GM23248 (cell line): ENCODE results near the gene FAM83G. TPM values are rescaled to one million over a fixed set of nuclear protein-coding genes. Genes with fewer than 3 reads are reported as not detected.

Experiments used
- DNase-seq: peaks from one replicate; pipeline ENCODE4 v3.0.0-alpha.2; 2015
- H2AFZ ChIP-seq: fragments of 200-600 bp; sonication (generic); 2 replicates; pipeline ENCODE4 v1.6.1; 2016; ENCODE audit warnings: antibody characterized with exemption
- H3F3A ChIP-seq: fragments of 200-600 bp; sonication (generic); 2 replicates; pipeline ENCODE4 v1.6.1; 2016; ENCODE audit warnings: mild to moderate bottlenecking, antibody characterized with exemption, mixed run types; ENCODE audit not compliant: insufficient read depth
- H3K27ac ChIP-seq: fragments of 200-600 bp; sonication (generic); 2 replicates; pipeline ENCODE4 v1.5.1; 2016; ENCODE audit warnings: mild to moderate bottlenecking
- H3K27me3 ChIP-seq: fragments of 200-600 bp; sonication (generic); replicated peaks from 2 replicates; pipeline ENCODE4 v1.6.1; 2016; ENCODE audit warnings: mild to moderate bottlenecking; ENCODE audit not compliant: insufficient read depth
- H3K36me3 ChIP-seq: fragments of 200-600 bp; sonication (generic); 2 replicates; pipeline ENCODE4 v1.6.1; 2016; ENCODE audit warnings: low read depth, mild to moderate bottlenecking
- H3K4me1 ChIP-seq: fragments of 200-600 bp; sonication (generic); 2 replicates; pipeline ENCODE4 v1.6.1; 2016; ENCODE audit warnings: mild to moderate bottlenecking; ENCODE audit not compliant: insufficient read depth
- H3K4me2 ChIP-seq: fragments of 200-600 bp; sonication (generic); one replicate; pipeline ENCODE4 v1.6.1; 2016; ENCODE audit warnings: mild to moderate bottlenecking; ENCODE audit not compliant: unreplicated experiment
- H3K4me3 ChIP-seq: fragments of 200-600 bp; sonication (generic); 2 replicates; pipeline ENCODE4 v1.5.1; 2016; ENCODE audit warnings: mild to moderate bottlenecking
- H3K79me2 ChIP-seq: fragments of 200-600 bp; sonication (generic); 2 replicates; pipeline ENCODE4 v1.6.1; 2016; ENCODE audit warnings: mild to moderate bottlenecking; ENCODE audit not compliant: insufficient read depth
- H3K9ac ChIP-seq: fragments of 200-600 bp; sonication (generic); 2 replicates; pipeline ENCODE4 v1.6.1; 2016; ENCODE audit warnings: mild to moderate bottlenecking
- H3K9me2 ChIP-seq: fragments of 200-600 bp; sonication (generic); 2 replicates; pipeline ENCODE4 v1.6.1; 2016; ENCODE audit warnings: mixed run types, mild to moderate bottlenecking, moderate library complexity; ENCODE audit not compliant: insufficient read depth
- H3K9me3 ChIP-seq: fragments of 200-600 bp; sonication (generic); one replicate; pipeline ENCODE4 v1.6.1; 2017; ENCODE audit warnings: low read depth
- H4K20me1 ChIP-seq: fragments of 200-600 bp; sonication (generic); 2 replicates; pipeline ENCODE4 v1.6.0; 2016; ENCODE audit not compliant: insufficient read depth
- EZH2 ChIP-seq: fragments of 200-600 bp; sonication (generic); IDR thresholded peaks from 2 replicates; pipeline ENCODE4 v1.6.1; 2018; ENCODE audit warnings: antibody characterized with exemption, mild to moderate bottlenecking; ENCODE audit not compliant: insufficient read depth, poor library complexity, severe bottlenecking
- EZH2phosphoT487 ChIP-seq: fragments of 200-600 bp; sonication (generic); IDR thresholded peaks from 2 replicates; pipeline ENCODE4 v1.6.1; 2018; ENCODE audit warnings: antibody characterized with exemption, moderate library complexity, mild to moderate bottlenecking, low read depth; ENCODE audit not compliant: insufficient read depth
- WGBS, 2 experiments: methylation state at CpG; one replicate each; pipeline ENCODE4 v1.1.6; 2015 to 2017; ENCODE audit warnings: low lambda C conversion rate in 2 of 2, low coverage in 1 of 2; ENCODE audit errors: missing lambda C conversion rate in 2 of 2; 5-methylcytosine and 5-hydroxymethylcytosine counted together
- in situ Hi-C: fragments of 300-500 bp; cut with MboI; formaldehyde crosslinking; loops from 2 replicates; pipeline ENCODE4 v1.15.0; 2020
- polyA plus RNA-seq: library from polyadenylated mRNA; unstranded; fragments of >200 nt; fragmentation: Nextera tagmentation; extraction: Ambion mirVana; gene quantifications from 2 replicates; pipeline ENCODE4 v1.2.1, GENCODE V29; 2016
- total RNA-seq: library from RNA; depleted of rRNA; stranded (reverse); fragments of >200 nt; shearing (Covaris generic); gene quantifications from 2 replicates; pipeline ENCODE4 v1.2.3, GENCODE V29; 2014

FAM83G gene
- total and polyA plus RNA-seq, 2 experiments from 2014 or later = 8.9 to 26.2 TPM

DNA sequence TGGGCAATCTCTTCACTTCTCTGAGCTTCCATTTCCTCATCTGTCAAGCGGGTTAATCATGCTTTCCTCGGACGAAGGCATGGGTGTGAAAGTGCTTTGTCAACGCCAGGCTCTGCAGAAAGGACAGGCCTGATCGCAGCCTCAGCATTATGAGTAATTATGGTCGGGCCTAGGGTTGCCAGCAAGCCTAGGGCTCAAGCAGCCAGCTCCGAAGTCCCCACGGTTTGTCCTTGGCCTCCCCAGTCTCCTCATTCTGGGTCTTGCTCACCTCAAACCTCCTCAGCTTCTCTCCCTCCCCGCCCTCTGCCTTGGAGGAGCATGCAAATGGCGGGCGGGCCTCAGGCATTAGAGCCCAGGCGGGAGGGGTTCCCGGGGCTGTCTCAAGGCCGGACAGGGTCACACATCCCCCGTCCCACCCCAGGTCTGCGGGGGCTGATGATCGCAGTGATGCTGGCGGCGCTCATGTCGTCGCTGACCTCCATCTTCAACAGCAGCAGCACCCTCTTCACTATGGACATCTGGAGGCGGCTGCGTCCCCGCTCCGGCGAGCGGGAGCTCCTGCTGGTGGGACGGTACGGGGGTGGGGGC lies 10.2 kb upstream of the FAM83G start:
- Histone ChIP-seq H3K79me2 (no peaks in the 10 kb centered on the region), H3K4me3 (no peak overlapping the region), H3F3A (no peaks in the 10 kb centered on the region), H3K27me3 (no peaks in the 10 kb centered on the region), H2AFZ (no peak overlapping the region), H3K4me1 (0 out of 2 replicates have a peak, but pooled peaks cover 6% of the 10 kb centered on the region), H3K9me3 (no peaks in the 10 kb centered on the region), H3K36me3 (no peaks in the 10 kb centered on the region), H3K9me2 (no peaks in the 10 kb centered on the region), H4K20me1 (no peaks in the 10 kb centered on the region), H3K4me2 (no peak overlapping the region), H3K27ac (no peak overlapping the region), H3K9ac (no peak overlapping the region)
- 83 to 88% methylated on average over 17 to 29 of the region's 29 CpGs for WGBS, 2 experiments
- no peak for DNase-seq
- TF ChIP-seq EZH2phosphoT487 (no peak), EZH2 (no peak)
- in situ Hi-C loops = no loop called here

GRCh38 chr17:19013806-19014627 lies 9.5 kb upstream of the FAM83G start:
- no peak for TF ChIP-seq EZH2phosphoT487
- TF ChIP-seq EZH2 = no peak
- Histone ChIP-seq H3K4me1 (0 out of 2 replicates have a peak, but pooled peaks cover 6% of the 10 kb centered on the region), H4K20me1 (no peaks in the 10 kb centered on the region), H3K79me2 (no peaks in the 10 kb centered on the region), H3K4me2 (no peak overlapping the region), H3K9me2 (no peaks in the 10 kb centered on the region), H3K36me3 (no peaks in the 10 kb centered on the region), H3K27me3 (no peaks in the 10 kb centered on the region), H3K9ac (no peak overlapping the region), H3K4me3 (no peak overlapping the region), H3K9me3 (no peaks in the 10 kb centered on the region), H3F3A (no peaks in the 10 kb centered on the region), H2AFZ (no peak overlapping the region), H3K27ac (no peak overlapping the region)
- WGBS, 2 experiments = 91 to 93% methylated on average over 11 of the region's 11 CpGs
- DNase-seq = peak; percentile 60
- in situ Hi-C loops = no loop called here

DNA sequence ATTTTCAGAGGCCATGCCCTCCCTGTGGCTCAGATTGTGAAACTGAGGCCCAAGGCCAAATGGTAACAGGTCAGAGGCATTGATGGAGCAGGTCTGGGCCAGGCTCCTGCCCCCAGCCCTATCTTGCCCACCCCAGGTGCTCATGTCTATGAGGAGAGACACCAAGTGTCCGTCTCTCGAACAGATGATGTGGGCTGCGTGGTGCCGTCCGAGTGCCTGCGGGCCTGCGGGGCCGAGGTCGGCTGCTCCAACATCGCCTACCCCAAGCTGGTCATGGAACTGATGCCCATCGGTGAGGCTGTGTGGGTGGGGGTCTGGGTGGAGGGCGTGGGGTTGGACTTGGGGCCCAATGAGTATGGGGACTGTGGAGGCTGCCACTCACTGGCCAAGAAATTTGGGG lies 8.7 kb upstream of the FAM83G start:
- no peaks in the 10 kb centered on the region for H4K20me1 ChIP-seq
- WGBS, 2 experiments = 97 to 99% methylated on average over 11 to 12 of the region's 12 CpGs
- 0 out of 2 replicates have a peak, but pooled peaks cover 6% of the 10 kb centered on the region for H3K4me1 ChIP-seq
- no peak for DNase-seq
- no peaks in the 10 kb centered on the region for H3K9me2 ChIP-seq
- H3K9ac ChIP-seq = no peak overlapping the region
- no peak overlapping the region for H2AFZ ChIP-seq
- TF ChIP-seq EZH2phosphoT487 (no peak), EZH2 (no peak)
- no peak overlapping the region for H3K4me2 ChIP-seq
- H3K27ac ChIP-seq = no peak overlapping the region
- no peaks in the 10 kb centered on the region for H3K9me3 ChIP-seq
- in situ Hi-C loops = no loop called here
- no peak overlapping the region for H3K4me3 ChIP-seq
- no peaks in the 10 kb centered on the region for H3K79me2 ChIP-seq
- H3F3A ChIP-seq = no peaks in the 10 kb centered on the region
- H3K27me3 ChIP-seq = no peaks in the 10 kb centered on the region
- H3K36me3 ChIP-seq = no peaks in the 10 kb centered on the region

- no peaks in the 10 kb centered on the region for H3K9me3 ChIP-seq
- no peaks in the 10 kb centered on the region for H3K9me2 ChIP-seq
- H3K9ac ChIP-seq = no peak overlapping the region
- H3K4me1 ChIP-seq = 0 out of 2 replicates have a peak, but pooled peaks cover 6% of the 10 kb centered on the region
- H3K27ac ChIP-seq = no peak overlapping the region
- H3K79me2 ChIP-seq = no peaks in the 10 kb centered on the region
- no peak overlapping the region for H3K4me2 ChIP-seq
- H4K20me1 ChIP-seq = no peaks in the 10 kb centered on the region
- H2AFZ ChIP-seq = no peak overlapping the region
- H3F3A ChIP-seq = peaks cover 4% of the 10 kb centered on the region; the same call in 1 of the 2 replicates
- TF ChIP-seq EZH2phosphoT487 (no peak), EZH2 (no peak)
- no peaks in the 10 kb centered on the region for H3K27me3 ChIP-seq
- no peak for DNase-seq
- H3K4me3 ChIP-seq = no peak overlapping the region
- 95 to 97% methylated on average over 17 to 22 of the region's 22 CpGs for WGBS, 2 experiments
- in situ Hi-C loops = no loop called here
- H3K36me3 ChIP-seq = no peaks in the 10 kb centered on the region
These were observed 7.9 kb upstream of the FAM83G start for GRCh38 chr17:19012171-19013080.
